Lower leg skin (tissue), 3 donors: ENCODE measurements around the gene HEPHL1.

Source experiments
- CTCF ChIP-seq, 3 donors: fragments of 450-650 bp; IDR thresholded peaks; one replicate each; pipeline ENCODE4 v1.5.1; 2016; ENCODE audit warnings: antibody characterized with exemption in 3 of 3, mild to moderate bottlenecking in 3 of 3, moderate library complexity in 2 of 3
- POLR2A ChIP-seq, 2 donors: fragments of 450-650 bp; IDR thresholded peaks; one replicate each; pipeline ENCODE4 v1.6.1; 2016 to 2017; ENCODE audit warnings: antibody characterized with exemption in 2 of 2, mild to moderate bottlenecking in 1 of 2, moderate library complexity in 1 of 2

- TF ChIP-seq CTCF (IDR thresholded peaks at IDR 0.05) (no peak), POLR2A (IDR thresholded peaks at IDR 0.05) (no peak)
Measured at GRCh38 chr11:94145431-94145830, 124.3 kb downstream of the HEPHL1 start.
